ENCODE data around the gene CYP1B1.
A peak's percentile ranks its signal among the peaks of the same experiment; 100 is the strongest.
"Not testable (repeated sequence)": the region's sequence is repeated elsewhere in the genome, so short reads cannot be mapped to it uniquely, and the experiment has no call there.

The CYP1B1 gene

GRCh38 chr2:38098421-38099098 lies 22.6 kb upstream of the CYP1B1 start:
- no peak for DNase-seq

DNA sequence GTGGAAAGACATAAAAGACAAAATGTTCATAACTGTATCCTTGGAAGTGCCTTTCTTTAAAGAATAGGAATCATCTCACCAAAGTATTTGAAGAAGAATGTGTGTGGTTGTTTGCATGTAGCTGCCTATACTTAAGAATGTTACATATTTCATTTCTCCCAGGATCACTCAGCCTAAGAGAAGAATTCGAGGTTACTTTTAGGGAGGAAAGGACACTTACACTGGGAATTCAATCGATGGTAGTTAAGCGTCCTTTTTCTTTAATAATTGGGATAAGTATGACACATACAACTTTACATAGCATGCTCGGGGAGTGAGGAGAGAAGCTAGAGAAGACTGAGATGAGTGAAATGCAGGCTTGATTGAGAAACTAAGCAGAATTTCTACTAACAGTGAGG lies 22.0 kb upstream of the CYP1B1 start:
- DNase-seq = no peak

DNA sequence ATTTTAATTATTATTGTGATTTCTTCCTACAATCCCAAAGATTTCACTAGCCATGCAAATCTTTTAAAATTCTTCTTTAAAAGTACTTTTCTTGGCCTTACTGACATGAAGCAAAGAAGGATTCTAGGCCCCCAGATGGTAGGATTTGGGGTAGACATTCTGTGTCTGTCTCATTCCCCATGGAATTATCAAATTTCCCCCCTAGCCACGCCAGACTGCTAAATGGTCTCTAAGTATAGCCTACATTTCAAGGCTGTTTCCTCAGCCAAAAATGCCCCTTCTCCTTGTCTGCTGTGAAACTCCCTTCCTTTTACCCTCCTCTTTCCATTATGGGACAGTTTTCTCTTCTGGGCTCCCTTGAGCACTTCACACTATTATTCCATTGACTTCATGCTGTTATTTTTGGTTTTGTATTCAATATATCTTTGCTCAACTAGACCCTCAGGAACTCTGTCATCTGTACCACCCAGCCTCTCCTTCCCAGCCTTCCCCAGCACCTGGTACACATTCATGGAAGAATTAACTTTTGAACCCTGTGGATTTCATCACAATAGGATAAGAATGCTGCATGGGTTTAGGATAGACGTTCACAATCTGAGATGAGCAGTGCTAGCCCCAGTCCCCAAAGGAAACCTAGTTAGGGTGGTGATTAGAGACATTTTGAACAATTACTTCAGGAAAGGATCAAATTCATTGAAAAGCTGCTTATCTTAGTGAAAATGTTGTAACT lies 21.5 kb upstream of the CYP1B1 start:
- DNase-seq = no peak

- DNase-seq = peak in 1 of 5 experiments; percentile 75
Observed at GRCh38 chr2:38095996-38096861, 20.3 kb upstream of the CYP1B1 start.

- no peak for DNase-seq
Observed at GRCh38 chr2:38095079-38095995, 19.4 kb upstream of the CYP1B1 start.

- no peak for DNase-seq
Observed at GRCh38 chr2:38093527-38094165, 17.7 kb upstream of the CYP1B1 start.

- no peak for DNase-seq
Observed at GRCh38 chr2:38092196-38092902, 16.4 kb upstream of the CYP1B1 start.

DNA sequence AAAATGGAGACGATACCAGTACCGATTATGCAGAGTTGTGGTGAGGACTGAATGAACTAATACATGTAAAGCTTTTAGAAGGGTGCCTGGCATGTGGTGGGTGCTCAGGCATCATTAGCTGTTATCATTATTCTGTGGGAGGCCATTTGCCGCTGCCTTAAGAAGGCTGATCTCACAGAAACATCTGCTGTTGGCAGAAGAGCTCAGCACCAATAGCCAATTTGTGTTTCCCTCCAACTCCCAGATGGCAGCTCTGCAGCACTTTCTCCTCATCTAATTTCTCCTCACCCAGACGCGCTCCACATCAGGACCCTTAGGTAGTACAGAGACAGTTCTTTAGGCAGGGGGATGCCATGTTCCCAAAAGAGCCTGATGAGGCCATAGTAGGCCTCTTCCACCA lies 15.8 kb upstream of the CYP1B1 start:
- no peak for DNase-seq

- no peak for DNase-seq
Observed at GRCh38 chr2:38090928-38091327, 15.0 kb upstream of the CYP1B1 start.

DNA sequence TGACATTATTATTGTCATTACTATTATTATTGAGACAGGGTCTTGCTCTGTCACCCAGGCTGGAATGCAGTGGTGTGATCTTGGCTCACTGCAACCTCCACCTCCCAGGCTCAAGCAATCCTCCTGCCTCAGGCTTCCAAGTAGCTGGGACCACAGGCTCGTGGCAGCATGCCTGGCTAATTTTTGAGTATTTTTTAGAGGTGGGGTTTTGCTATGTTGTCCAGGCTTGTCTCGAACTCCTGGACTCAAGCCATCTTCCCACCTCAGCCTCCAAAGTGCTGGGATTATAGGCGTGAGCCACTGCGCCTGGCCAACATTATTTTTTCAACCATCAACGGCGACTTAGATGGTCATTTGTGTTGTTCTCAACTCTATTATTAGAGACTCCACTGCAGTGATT lies 14.3 kb upstream of the CYP1B1 start:
- not testable (repeated sequence) for DNase-seq

DNA sequence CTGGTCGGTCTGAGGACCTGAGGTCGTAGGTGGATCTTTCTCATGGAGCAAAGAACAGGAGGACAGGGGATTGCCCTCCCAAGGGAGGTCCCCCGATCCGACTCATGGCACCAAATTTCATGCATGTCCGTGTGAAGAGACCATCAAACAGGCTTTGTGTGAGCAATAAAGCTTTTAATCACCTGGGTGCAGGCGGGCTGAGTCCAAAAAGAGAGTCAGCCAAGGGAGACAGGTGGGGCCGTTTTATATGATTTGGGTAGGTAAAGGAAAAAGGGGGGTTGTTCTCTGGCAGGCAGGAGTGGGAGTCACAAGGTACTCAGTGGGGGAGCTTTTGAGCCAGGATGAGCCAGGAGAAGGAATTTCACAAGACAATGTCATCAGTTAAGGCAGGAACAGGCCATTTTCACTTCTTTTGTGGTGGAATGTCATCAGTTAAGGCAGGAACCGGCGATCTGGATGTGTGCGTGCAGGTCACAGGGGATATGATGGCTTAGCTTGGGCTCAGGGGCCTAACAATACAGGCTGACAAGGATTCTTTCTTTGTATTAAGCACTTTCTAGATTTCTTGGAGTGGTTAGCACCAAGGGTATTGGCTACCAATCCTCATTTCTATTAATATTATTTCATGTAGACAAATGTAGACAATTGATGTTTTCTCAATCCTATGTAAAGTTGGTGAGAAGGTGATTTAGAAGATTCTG lies 10.2 kb upstream of the CYP1B1 start:
- DNase-seq = not testable (repeated sequence)

DNA sequence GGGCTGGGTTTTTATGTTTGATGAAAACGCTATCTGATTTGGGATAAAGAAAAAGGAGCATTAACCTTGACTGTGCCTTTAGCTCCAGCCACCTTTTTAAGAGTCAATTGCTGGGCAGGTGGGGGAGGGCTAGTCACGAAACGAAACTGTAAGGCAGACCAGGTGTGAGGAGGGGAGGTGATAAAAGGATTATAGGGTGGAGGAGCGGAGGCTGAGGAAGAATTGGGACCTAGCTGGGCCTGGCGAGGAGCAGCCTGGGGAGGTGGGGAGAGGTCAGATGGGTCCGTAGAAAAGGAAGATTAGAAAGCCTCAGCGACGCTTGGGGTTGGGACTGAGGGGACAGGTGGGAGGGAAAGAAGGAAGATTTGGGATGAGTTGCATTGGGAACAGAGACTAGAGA lies 8.6 kb upstream of the CYP1B1 start:
- not testable (repeated sequence) for DNase-seq

DNA sequence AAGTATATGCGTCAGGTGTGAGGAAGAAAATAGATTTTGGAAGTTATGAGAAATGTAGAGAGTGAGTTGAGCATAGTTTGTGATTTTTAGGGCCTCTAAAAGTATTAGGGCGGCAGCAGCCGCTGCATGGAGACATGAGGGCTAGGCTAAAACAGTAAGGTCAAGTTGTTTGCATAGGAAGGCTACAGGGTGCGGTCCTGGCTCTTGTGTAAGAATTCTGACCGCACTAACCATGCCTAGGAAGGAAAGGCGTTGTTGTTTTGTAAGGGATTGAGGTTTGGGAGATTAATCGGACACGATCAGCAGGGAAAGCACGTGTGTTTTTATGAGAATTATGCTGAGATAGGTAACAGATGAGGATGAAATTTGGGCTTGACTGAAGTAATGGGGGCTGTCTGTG lies 6.8 kb upstream of the CYP1B1 start:
- not testable (repeated sequence) for DNase-seq

DNA sequence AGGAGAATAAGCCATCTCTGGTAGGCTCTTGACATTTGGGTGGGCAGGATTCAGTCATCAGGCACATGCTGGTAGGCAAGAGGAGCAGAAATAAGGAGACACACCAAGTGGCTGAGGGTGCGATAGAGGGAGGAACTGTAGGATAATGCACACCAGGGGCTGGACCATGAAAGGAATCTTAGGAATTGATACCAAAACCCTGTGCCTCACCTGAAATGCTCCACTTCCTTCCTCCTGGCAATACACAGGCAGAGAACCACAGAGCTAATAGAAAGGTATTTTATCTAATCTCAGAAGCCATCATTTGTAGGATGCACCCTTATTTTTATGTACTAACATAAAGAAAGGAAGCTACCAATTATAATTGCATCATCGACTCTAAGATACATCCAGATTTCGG lies 4.4 kb upstream of the CYP1B1 start:
- no peak for DNase-seq

DNA sequence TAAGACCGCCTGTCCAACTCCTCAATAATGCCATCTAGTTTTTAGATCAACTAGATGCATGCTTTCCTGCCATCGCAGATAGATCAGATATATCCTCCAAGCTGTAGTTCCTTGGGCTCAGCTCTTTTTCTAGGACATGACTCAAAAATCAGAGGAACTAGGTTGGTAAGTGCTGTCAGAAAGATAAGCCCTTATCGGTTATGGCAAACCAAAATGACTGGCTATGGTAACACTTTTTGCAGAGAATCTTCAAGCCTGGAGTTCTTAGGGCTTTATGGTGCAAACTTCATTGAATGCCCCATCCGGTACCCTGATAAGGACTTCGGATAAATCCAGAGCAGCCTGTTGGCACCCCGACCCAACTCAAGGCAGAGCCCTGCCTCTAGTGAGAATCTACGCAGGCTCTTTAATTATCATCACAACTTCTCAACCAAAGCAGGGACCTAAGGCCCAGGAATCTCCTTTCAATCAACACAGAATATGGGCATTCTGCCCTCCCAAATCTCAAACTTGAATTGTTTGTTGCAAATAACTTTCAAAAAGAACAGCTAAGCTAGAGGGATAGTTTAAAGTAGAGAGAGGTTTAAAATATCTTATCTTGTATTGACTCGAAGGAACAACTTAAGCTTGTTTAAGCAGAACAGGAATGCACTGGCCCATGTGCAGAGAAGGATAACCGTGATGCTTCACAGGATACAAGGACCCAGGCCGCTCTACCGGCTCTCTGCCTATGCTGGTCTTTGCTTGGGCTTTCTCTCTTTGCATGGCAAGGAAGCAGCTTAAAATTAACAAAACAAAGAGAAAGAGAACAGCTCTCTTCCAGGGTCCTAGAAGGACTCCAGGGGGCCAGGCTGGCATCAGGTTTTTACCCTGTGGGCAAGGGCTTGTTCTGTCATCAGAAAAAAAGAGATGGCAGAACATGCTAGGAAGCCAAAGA lies 3.4 kb upstream of the CYP1B1 start:
- DNase-seq = peak in 1 of 5 experiments; percentile 29

DNA sequence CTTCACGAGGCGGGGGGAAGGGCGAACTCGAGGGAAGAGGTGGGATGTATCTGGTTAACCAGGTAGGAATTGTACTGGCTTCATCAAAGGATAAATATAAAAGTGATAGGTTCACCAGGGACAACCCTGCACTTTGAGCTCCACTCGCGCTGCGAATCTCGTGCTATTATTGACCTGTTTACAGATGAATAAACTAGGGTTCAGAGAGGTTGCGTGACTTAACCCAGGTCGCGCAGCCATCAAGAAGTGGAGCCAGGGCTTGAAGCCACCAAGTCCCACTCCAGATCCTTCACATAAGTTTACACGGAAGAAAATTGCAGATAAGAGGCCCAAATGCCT lies 1.4 kb upstream of the CYP1B1 start:
- no peak for DNase-seq

DNA sequence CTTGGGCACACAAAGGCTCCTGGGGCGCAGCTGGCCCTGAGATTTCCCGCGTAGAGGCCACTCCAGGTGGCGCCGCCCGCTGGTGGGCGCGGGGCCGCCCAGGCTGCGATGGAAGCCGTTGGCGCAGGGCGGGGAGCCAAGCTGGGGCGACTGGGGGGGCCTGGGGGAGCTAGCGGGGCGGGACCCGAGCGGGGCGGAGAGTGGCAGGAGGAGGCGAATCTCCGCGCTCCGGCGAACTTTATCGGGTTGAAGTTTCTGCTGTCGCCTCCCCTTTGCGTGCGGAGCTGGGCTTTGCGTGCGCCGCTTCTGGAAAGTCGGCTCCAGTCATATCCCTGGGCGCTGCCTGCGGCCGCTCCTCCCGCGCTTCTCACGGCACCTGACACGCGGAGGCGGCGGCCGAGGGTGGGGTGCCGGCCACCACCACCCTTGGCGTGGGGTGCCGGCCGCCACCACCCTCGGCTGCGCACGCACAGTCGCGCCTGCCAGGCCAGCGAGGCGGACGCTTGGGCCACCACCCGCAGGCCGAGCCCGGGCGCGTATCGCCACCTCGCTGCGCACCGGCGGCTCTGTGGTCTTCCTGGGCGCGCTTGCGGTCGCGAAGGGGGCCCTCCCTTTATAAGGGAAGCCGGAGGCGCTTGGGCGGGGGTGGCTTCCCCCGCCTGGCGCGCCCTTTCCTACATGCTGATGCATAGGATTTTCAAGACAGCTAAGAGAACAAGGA lies 919 bp upstream of the CYP1B1 start:
- peak in 2 of 5 experiments; percentile 58 to 92 for DNase-seq

- peak in 1 of 5 experiments; percentile 86 for DNase-seq
Observed at GRCh38 chr2:38076152-38076709, 280 bp upstream of the CYP1B1 start.

Data from T-helper 2 cell (primary cell).